Neuronal stem cell (in vitro differentiated cells): ENCODE data around the gene TSPAN15.

ENCODE experiments used
- DNase-seq: peaks from one replicate; pipeline ENCODE4 v3.0.0-alpha.2; 2013; ENCODE audit warnings: low spot score
- H2AFZ ChIP-seq: one replicate; pipeline ENCODE4 v1.6.1; 2013; ENCODE audit warnings: mild to moderate bottlenecking, low read length, inconsistent platforms
- H2AK5ac ChIP-seq: 2 replicates; pipeline ENCODE4 v1.6.1; 2013; ENCODE audit warnings: low read depth, mild to moderate bottlenecking, inconsistent platforms, low read length, moderate library complexity, mixed read lengths
- H2BK120ac ChIP-seq: 2 replicates; pipeline ENCODE4 v1.6.1; 2013; ENCODE audit warnings: low read depth, mild to moderate bottlenecking, inconsistent platforms, low read length, moderate library complexity, mixed read lengths
- H2BK12ac ChIP-seq: one replicate; pipeline ENCODE4 v1.6.1; 2013; ENCODE audit warnings: low read length, inconsistent platforms
- H2BK15ac ChIP-seq: 2 replicates; pipeline ENCODE4 v1.6.1; 2013; ENCODE audit warnings: mild to moderate bottlenecking, low read length, inconsistent platforms, mixed read lengths
- H2BK5ac ChIP-seq: one replicate; pipeline ENCODE4 v1.6.1; 2013; ENCODE audit warnings: inconsistent platforms, mild to moderate bottlenecking, low read length, moderate library complexity
- H3K14ac ChIP-seq: one replicate; pipeline ENCODE4 v1.6.1; 2013; ENCODE audit warnings: low read length, inconsistent platforms
- H3K18ac ChIP-seq: 2 replicates; pipeline ENCODE4 v1.6.1; 2013; ENCODE audit warnings: low read length, inconsistent platforms
- H3K23ac ChIP-seq: 2 replicates; pipeline ENCODE4 v1.6.1; 2013; ENCODE audit warnings: low read depth, mild to moderate bottlenecking, mixed read lengths, low read length, inconsistent platforms; ENCODE audit not compliant: poor library complexity
- H3K27ac ChIP-seq: replicated peaks from 3 replicates; pipeline ENCODE4 v1.5.1; 2013; ENCODE audit warnings: low read length, inconsistent platforms
- H3K27me3 ChIP-seq, 3 experiments: 2 replicates each; pipeline ENCODE4 v1.6.1; 2013; ENCODE audit warnings: low read length in 3 of 3, mild to moderate bottlenecking in 2 of 3, inconsistent platforms in 1 of 3, low read depth in 1 of 3, mixed read lengths in 1 of 3, moderate library complexity in 1 of 3; ENCODE audit not compliant: control insufficient read depth in 3 of 3, insufficient read depth in 3 of 3
- H3K36me3 ChIP-seq, 2 donors: replicated peaks in 1 of 2; 2 replicates each; pipeline ENCODE4 v1.6.1; 2013; ENCODE audit warnings: low read length in 2 of 2; ENCODE audit not compliant: control insufficient read depth in 2 of 2, insufficient read depth in 2 of 2
- H3K4ac ChIP-seq: 2 replicates; pipeline ENCODE4 v1.6.1; 2013; ENCODE audit warnings: inconsistent platforms, mild to moderate bottlenecking, low read length, moderate library complexity
- H3K4me1 ChIP-seq, 2 donors: 1 replicate in 1 of 2; 2 replicates in 1 of 2; pipeline ENCODE4 v1.6.1; 2013; ENCODE audit warnings: low read length in 2 of 2, low read depth in 1 of 2; ENCODE audit not compliant: control insufficient read depth in 2 of 2, insufficient read depth in 1 of 2
- H3K4me2 ChIP-seq: one replicate; pipeline ENCODE4 v1.6.1; 2013; ENCODE audit warnings: mild to moderate bottlenecking, low read length, inconsistent platforms; ENCODE audit not compliant: insufficient read depth, poor library complexity, severe bottlenecking
- H3K4me3 ChIP-seq, 2 donors: 2 replicates each; pipeline ENCODE4 v1.5.1; 2013; ENCODE audit warnings: low read length in 2 of 2, mild to moderate bottlenecking in 2 of 2, inconsistent platforms in 1 of 2, moderate library complexity in 1 of 2
- H3K79me1 ChIP-seq: one replicate; pipeline ENCODE4 v1.6.1; 2013; ENCODE audit warnings: low read depth, mild to moderate bottlenecking, inconsistent platforms, low read length, moderate library complexity
- H3K9ac ChIP-seq: one replicate; pipeline ENCODE4 v1.6.1; 2013; ENCODE audit warnings: mild to moderate bottlenecking, low read depth, low read length, inconsistent platforms; ENCODE audit not compliant: poor library complexity
- H3K9me3 ChIP-seq, 2 donors: replicated peaks in 1 of 2; 2 replicates each; pipeline versions ENCODE3 to v1.6.1; 2013; ENCODE audit warnings: low read length in 2 of 2, mild to moderate bottlenecking in 2 of 2, inconsistent platforms in 1 of 2, low read depth in 1 of 2, mixed read lengths in 1 of 2, moderate library complexity in 1 of 2; ENCODE audit not compliant: control insufficient read depth in 2 of 2, insufficient read depth in 1 of 2
- H4K8ac ChIP-seq: one replicate; pipeline ENCODE4 v1.6.1; 2013; ENCODE audit warnings: low read depth, mild to moderate bottlenecking, inconsistent platforms, low read length, moderate library complexity
- H4K91ac ChIP-seq: one replicate; pipeline ENCODE4 v1.6.1; 2013; ENCODE audit warnings: low read length, low read depth, mild to moderate bottlenecking, inconsistent platforms; ENCODE audit not compliant: poor library complexity
- WGBS, 2 donors: extraction: QIAGEN DNeasy Blood & Tissue Kit; methylation state at CpG; one replicate each; pipeline ENCODE4 v1.1.7; 2013; ENCODE audit warnings: missing lambda C conversion rate in 2 of 2, mixed read lengths in 1 of 2; ENCODE audit not compliant: insufficient read length in 2 of 2, insufficient replicate concordance in 1 of 2; ENCODE audit errors: extremely low coverage in 2 of 2; 5-methylcytosine and 5-hydroxymethylcytosine counted together

TSPAN15 gene

GRCh38 chr10:69410487-69410886, 40.8 kb upstream of the TSPAN15 start:
- H3K79me1 ChIP-seq = no peaks in the 10 kb centered on the region
- no peak overlapping the region for H3K4me3 ChIP-seq
- H3K4me1 ChIP-seq = peaks cover 7 to 8% of the 10 kb centered on the region in 2 donors
- DNase-seq = no peak
- no peaks in the 10 kb centered on the region for H3K36me3 ChIP-seq
- H4K8ac ChIP-seq = no peak overlapping the region
- no peak overlapping the region for H3K4me2 ChIP-seq
- H3K23ac ChIP-seq = no peak overlapping the region
- H2AFZ ChIP-seq = no peak overlapping the region
- H3K9me3 ChIP-seq = no peaks in the 10 kb centered on the region
- no peak overlapping the region for H3K27ac ChIP-seq
- no peak overlapping the region for H2AK5ac ChIP-seq
- no peak overlapping the region for H4K91ac ChIP-seq
- H3K14ac ChIP-seq = no peak overlapping the region
- H3K9ac ChIP-seq = no peak overlapping the region
- peaks cover 0 to 16% (median 0%) of the 10 kb centered on the region in 3 experiments for H3K27me3 ChIP-seq
- no peak overlapping the region for H3K18ac ChIP-seq
- H2BK12ac ChIP-seq = no peak overlapping the region
- no peak overlapping the region for H3K4ac ChIP-seq
- H2BK15ac ChIP-seq = no peak overlapping the region
- WGBS, 2 donors = no CpG with 5 or more reads among the region's 10 CpGs
- no peak overlapping the region for H2BK120ac ChIP-seq
- no peak overlapping the region for H2BK5ac ChIP-seq

GRCh38 chr10:69411476-69411875, 39.8 kb upstream of the TSPAN15 start:
- peaks cover 4 to 5% of the 10 kb centered on the region in 2 donors for H3K4me1 ChIP-seq
- no peak for DNase-seq
- H3K14ac ChIP-seq = no peak overlapping the region
- H3K27ac ChIP-seq = no peak overlapping the region
- no peak overlapping the region for H2AFZ ChIP-seq
- H3K36me3 ChIP-seq = no peaks in the 10 kb centered on the region
- no peak overlapping the region for H2AK5ac ChIP-seq
- no peak overlapping the region for H2BK15ac ChIP-seq
- H3K23ac ChIP-seq = no peak overlapping the region
- no peak overlapping the region for H3K4me2 ChIP-seq
- H2BK120ac ChIP-seq = no peak overlapping the region
- no CpG with 5 or more reads among the region's 4 CpGs for WGBS, 2 donors
- H3K27me3 ChIP-seq = peaks cover 0 to 20% (median 0%) of the 10 kb centered on the region in 3 experiments
- no peak overlapping the region for H2BK5ac ChIP-seq
- H4K8ac ChIP-seq = no peak overlapping the region
- no peak overlapping the region for H2BK12ac ChIP-seq
- no peak overlapping the region for H3K9ac ChIP-seq
- H3K79me1 ChIP-seq = no peaks in the 10 kb centered on the region
- H4K91ac ChIP-seq = no peak overlapping the region
- H3K9me3 ChIP-seq = no peaks in the 10 kb centered on the region
- H3K4ac ChIP-seq = no peak overlapping the region
- no peak overlapping the region for H3K4me3 ChIP-seq
- no peak overlapping the region for H3K18ac ChIP-seq

- Histone ChIP-seq H3K9me3 (no peaks in the 10 kb centered on the region), H3K27ac (no peak overlapping the region), H3K18ac (no peak overlapping the region), H3K9ac (no peak overlapping the region), H3K14ac (no peak overlapping the region), H2BK15ac (no peak overlapping the region), H4K8ac (no peak overlapping the region), H3K27me3 (peaks cover 0 to 20% (median 0%) of the 10 kb centered on the region in 3 experiments), H2BK120ac (no peak overlapping the region), H3K36me3 (no peaks in the 10 kb centered on the region), H3K4ac (no peak overlapping the region), H2BK5ac (no peak overlapping the region), H2AFZ (no peak overlapping the region), H2BK12ac (no peak overlapping the region), H3K79me1 (no peaks in the 10 kb centered on the region), H3K23ac (no peak overlapping the region), H3K4me1 (no peaks in the 10 kb centered on the region), H4K91ac (no peak overlapping the region), H2AK5ac (no peak overlapping the region), H3K4me3 (no peak overlapping the region), H3K4me2 (no peak overlapping the region)
- WGBS, 2 donors = no CpG with 5 or more reads among the region's 3 CpGs
- DNase-seq = no peak
Measured at GRCh38 chr10:69412232-69412790, 39.0 kb upstream of the TSPAN15 start.

GRCh38 chr10:69413221-69413865, 37.9 kb upstream of the TSPAN15 start:
- no peaks in the 10 kb centered on the region for H3K79me1 ChIP-seq
- H2AFZ ChIP-seq = peak overlapping the region; percentile 32
- H3K9ac ChIP-seq = no peak overlapping the region
- no peak overlapping the region for H2AK5ac ChIP-seq
- peak overlapping the region; percentile 29 for H3K4me2 ChIP-seq
- WGBS, 2 donors = no CpG with 5 or more reads among the region's 13 CpGs
- H2BK12ac ChIP-seq = no peak overlapping the region
- H3K27me3 ChIP-seq = peaks cover 0 to 27% (median 0%) of the 10 kb centered on the region in 3 experiments
- H3K18ac ChIP-seq = no peak overlapping the region
- no peaks in the 10 kb centered on the region for H3K36me3 ChIP-seq
- no peaks in the 10 kb centered on the region for H3K4me1 ChIP-seq
- DNase-seq = peak; percentile 59
- H3K27ac ChIP-seq = no peak overlapping the region
- H2BK15ac ChIP-seq = no peak overlapping the region
- no peak overlapping the region for H3K4ac ChIP-seq
- no peak overlapping the region for H4K8ac ChIP-seq
- H2BK5ac ChIP-seq = no peak overlapping the region
- no peak overlapping the region for H4K91ac ChIP-seq
- no peaks in the 10 kb centered on the region for H3K9me3 ChIP-seq
- no peak overlapping the region for H3K23ac ChIP-seq
- no peak overlapping the region for H3K14ac ChIP-seq
- H3K4me3 ChIP-seq = no peak overlapping the region
- no peak overlapping the region for H2BK120ac ChIP-seq
